Esophagus (tissue), 2 donors: ENCODE results near the gene AGBL4. TPM values are rescaled to one million over a fixed set of nuclear protein-coding genes. Genes with fewer than 3 reads are reported as not detected.

Source experiments
- H3K27ac ChIP-seq, 2 donors: one replicate each; pipeline ENCODE4 v1.5.1; 2013; ENCODE audit warnings: low read depth in 2 of 2, mild to moderate bottlenecking in 2 of 2, inconsistent platforms in 1 of 2, low read length in 1 of 2, moderate library complexity in 1 of 2
- H3K27me3 ChIP-seq, 2 donors: one replicate each; pipeline ENCODE4 v1.6.1; 2013; ENCODE audit warnings: low read length in 2 of 2, control low read depth in 1 of 2, mild to moderate bottlenecking in 1 of 2; ENCODE audit not compliant: insufficient read depth in 2 of 2, control insufficient read depth in 1 of 2
- H3K36me3 ChIP-seq, 2 donors: one replicate each; pipeline ENCODE4 v1.6.1; 2013; ENCODE audit warnings: low read length in 1 of 2; ENCODE audit not compliant: control insufficient read depth in 2 of 2, insufficient read depth in 2 of 2
- H3K4me1 ChIP-seq, 2 donors: one replicate each; pipeline ENCODE4 v1.6.1; 2013; ENCODE audit warnings: low read length in 1 of 2; ENCODE audit not compliant: control insufficient read depth in 2 of 2, insufficient read depth in 2 of 2
- H3K4me3 ChIP-seq, 2 donors: one replicate each; pipeline ENCODE4 v1.5.1; 2013; ENCODE audit warnings: low read length in 2 of 2, mild to moderate bottlenecking in 2 of 2, low read depth in 1 of 2, moderate library complexity in 1 of 2
- H3K9me3 ChIP-seq, 2 donors: one replicate each; pipeline ENCODE4 v1.6.1; 2013; ENCODE audit warnings: mild to moderate bottlenecking in 2 of 2, low read depth in 1 of 2, low read length in 1 of 2, moderate library complexity in 1 of 2; ENCODE audit not compliant: control insufficient read depth in 2 of 2, insufficient read depth in 1 of 2
- WGBS, 2 donors: extraction: QIAGEN DNeasy Blood & Tissue Kit; methylation state at CpG; one replicate each; pipeline ENCODE4 v1.1.7; 2013; 5-methylcytosine and 5-hydroxymethylcytosine counted together
- polyA plus RNA-seq, 2 donors: library from polyadenylated mRNA; stranded (reverse); fragments of 200-250 nt; gene quantifications; one replicate each; pipeline ENCODE4 v1.2.3, GENCODE V29; 2013
- donor health status: healthy with polysubstance abuse.
- donor health status: Bipolar disorder and iron deficiency.

The AGBL4 gene
- polyA plus RNA-seq, 2 donors: 0.02 TPM; not detected in 1

DNA sequence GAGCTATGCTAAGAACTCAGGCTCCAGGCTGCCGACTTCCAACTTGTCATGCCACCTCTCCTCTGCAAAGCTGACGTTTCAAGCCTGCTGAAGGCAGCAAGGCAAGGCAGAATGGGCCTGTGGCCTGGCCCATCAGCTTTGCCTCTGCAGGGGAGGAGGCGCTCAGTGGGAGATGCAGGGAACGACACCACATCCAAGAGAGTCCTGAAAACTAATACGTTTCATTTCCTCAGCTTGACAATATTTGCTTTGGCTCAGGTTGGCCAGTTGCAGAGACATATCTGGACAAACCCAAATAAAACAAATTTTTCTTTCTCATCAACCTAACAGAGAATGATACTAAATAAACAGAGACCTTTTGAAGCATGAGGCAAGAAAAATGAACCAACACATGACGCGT is 1282.4 kb downstream of the AGBL4 start:
- Histone ChIP-seq H3K36me3 (no peaks in the 10 kb centered on the region), H3K4me3 (no peak overlapping the region), H3K27me3 (no peaks in the 10 kb centered on the region), H3K9me3 (no peaks in the 10 kb centered on the region), H3K4me1 (no peaks in the 10 kb centered on the region), H3K27ac (no peak overlapping the region)
- 68 to 85% methylated on average over 7 of the region's 7 CpGs for WGBS, 2 donors

DNA sequence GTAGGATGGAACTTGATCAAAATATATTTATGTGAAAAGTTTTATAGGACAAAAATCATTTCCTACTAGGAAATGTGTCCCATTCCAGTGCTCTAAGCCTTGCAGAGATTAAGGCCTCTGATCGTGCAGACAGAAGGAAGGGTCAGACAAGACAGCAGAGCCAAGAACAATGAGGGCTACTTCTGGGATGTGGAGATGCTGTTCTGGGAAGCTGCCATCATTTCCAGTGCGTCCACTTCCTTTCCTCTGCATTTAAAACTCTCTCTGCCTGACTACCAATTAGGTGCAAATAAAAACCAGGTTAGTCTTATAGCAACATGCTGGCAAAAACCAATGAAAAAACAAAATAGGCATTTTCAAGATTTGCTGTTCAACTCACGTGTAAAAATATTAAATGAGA is 1283.1 kb downstream of the AGBL4 start:
- Histone ChIP-seq H3K4me1 (no peaks in the 10 kb centered on the region), H3K27ac (no peak overlapping the region), H3K9me3 (no peaks in the 10 kb centered on the region), H3K4me3 (no peak overlapping the region), H3K27me3 (no peaks in the 10 kb centered on the region), H3K36me3 (no peaks in the 10 kb centered on the region)
- WGBS, 2 donors: 82 to 85% methylated on average over 3 of the region's 3 CpGs

- H3K36me3 ChIP-seq: no peaks in the 10 kb centered on the region
- WGBS, 2 donors: 65 to 72% methylated on average over 3 of the region's 3 CpGs
- no peaks in the 10 kb centered on the region for H3K9me3 ChIP-seq
- H3K4me3 ChIP-seq: no peak overlapping the region
- no peaks in the 10 kb centered on the region for H3K4me1 ChIP-seq
- H3K27me3 ChIP-seq: no peaks in the 10 kb centered on the region
- no peak overlapping the region for H3K27ac ChIP-seq
Measured at GRCh38 chr1:48739091-48739490, 1284.7 kb downstream of the AGBL4 start.

DNA sequence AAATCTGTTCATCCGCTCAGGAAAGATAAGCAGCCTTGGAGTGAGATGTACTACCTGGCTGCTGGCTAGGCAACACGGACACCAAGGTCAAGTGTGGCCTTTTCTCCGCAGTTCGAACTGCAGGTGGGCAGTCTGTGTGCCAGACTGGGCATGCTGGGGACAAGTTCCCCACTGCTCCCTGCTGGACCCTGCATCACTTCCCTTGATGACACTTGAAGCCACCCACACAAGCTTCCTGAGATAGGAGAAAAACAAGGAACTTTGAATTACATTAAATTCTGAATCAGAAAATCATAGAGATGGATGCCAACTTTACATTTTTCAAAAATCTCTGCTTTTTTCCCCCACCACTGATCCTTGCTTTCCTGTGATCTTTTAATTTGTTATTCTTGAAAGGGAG is 1285.4 kb downstream of the AGBL4 start:
- Histone ChIP-seq H3K4me3 (no peak overlapping the region), H3K27ac (no peak overlapping the region), H3K9me3 (no peaks in the 10 kb centered on the region), H3K4me1 (no peaks in the 10 kb centered on the region), H3K36me3 (no peaks in the 10 kb centered on the region), H3K27me3 (no peaks in the 10 kb centered on the region)
- 79 to 95% methylated on average over 4 of the region's 4 CpGs for whole genome bisulfite sequencing, 2 donors

- H3K27me3 ChIP-seq: no peaks in the 10 kb centered on the region
- no peaks in the 10 kb centered on the region for H3K4me1 ChIP-seq
- H3K9me3 ChIP-seq: no peaks in the 10 kb centered on the region
- no peak overlapping the region for H3K4me3 ChIP-seq
- no peaks in the 10 kb centered on the region for H3K36me3 ChIP-seq
- H3K27ac ChIP-seq: no peak overlapping the region
- 89 to 92% methylated on average over 6 of the region's 6 CpGs for WGBS, 2 donors
Measured at GRCh38 chr1:48735796-48736195, 1288.0 kb downstream of the AGBL4 start.

GRCh38 chr1:48730164-48730910 is 1293.4 kb downstream of the AGBL4 start:
- Histone ChIP-seq H3K27ac (no peak overlapping the region), H3K36me3 (no peaks in the 10 kb centered on the region), H3K4me1 (no peaks in the 10 kb centered on the region), H3K9me3 (no peaks in the 10 kb centered on the region), H3K4me3 (no peak overlapping the region), H3K27me3 (no peaks in the 10 kb centered on the region)
- WGBS, 2 donors: 74% methylated on average over 10 of the region's 10 CpGs

DNA sequence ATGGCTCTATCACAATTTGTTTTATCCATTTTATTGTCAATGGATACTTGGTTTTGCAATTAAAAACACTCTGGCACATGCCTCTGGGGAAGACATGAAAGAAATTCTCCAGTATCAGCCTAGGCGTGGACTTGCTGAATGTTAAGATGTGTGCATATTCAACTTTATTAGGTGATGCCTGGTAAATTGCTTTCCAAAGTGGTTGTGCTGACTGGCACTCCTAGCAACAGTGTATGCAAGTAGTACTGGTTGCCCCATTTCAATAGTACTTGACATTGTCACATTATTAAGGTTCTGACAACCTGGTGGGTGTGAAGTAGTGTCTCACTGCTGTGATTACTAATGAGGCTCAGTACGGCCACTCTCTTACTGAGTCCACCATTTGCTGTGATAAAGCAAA is 1295.2 kb downstream of the AGBL4 start:
- Histone ChIP-seq H3K27ac (no peak overlapping the region), H3K4me3 (no peak overlapping the region), H3K27me3 (no peaks in the 10 kb centered on the region), H3K36me3 (no peaks in the 10 kb centered on the region), H3K9me3 (no peaks in the 10 kb centered on the region), H3K4me1 (no peaks in the 10 kb centered on the region)
- WGBS, 2 donors: 95 to 97% methylated on average over 2 of the region's 2 CpGs

GRCh38 chr1:48726557-48727215 is 1297.1 kb downstream of the AGBL4 start:
- Histone ChIP-seq H3K9me3 (no peaks in the 10 kb centered on the region), H3K27ac (no peak overlapping the region)
- 85 to 93% methylated on average over 4 of the region's 4 CpGs for WGBS, 2 donors

DNA sequence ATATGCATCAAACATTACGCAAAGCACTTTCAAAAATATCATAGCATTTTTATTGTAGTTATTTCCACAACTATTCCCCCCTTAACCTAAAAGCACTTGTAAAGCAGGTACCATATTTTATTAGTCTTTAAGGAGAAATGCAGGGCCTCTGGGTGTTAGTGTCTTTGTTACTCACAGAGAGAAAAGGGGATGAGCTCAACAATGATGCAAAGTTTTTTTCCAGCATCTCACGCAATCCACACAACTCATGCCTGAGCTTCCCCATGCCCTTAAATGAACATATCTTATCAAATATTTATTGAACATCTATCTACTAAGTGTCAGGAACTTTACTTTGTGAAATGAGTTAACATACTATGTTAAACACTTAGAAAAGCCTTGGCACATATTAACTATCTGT is 1297.6 kb downstream of the AGBL4 start:
- no peak overlapping the region for H3K27ac ChIP-seq
- H3K36me3 ChIP-seq: no peaks in the 10 kb centered on the region
- H3K9me3 ChIP-seq: no peaks in the 10 kb centered on the region
- no peak overlapping the region for H3K4me3 ChIP-seq
- no peaks in the 10 kb centered on the region for H3K27me3 ChIP-seq
- H3K4me1 ChIP-seq: no peaks in the 10 kb centered on the region
- WGBS, 2 donors: 96% methylated on average over 2 of the region's 2 CpGs

More at GRCh38 chr1:48726557-48727215, 1297.1 kb downstream of the AGBL4 start:
- H3K4me3 ChIP-seq: no peak overlapping the region
- no peaks in the 10 kb centered on the region for H3K36me3 ChIP-seq
- no peaks in the 10 kb centered on the region for H3K27me3 ChIP-seq
- no peaks in the 10 kb centered on the region for H3K4me1 ChIP-seq
